Psoas muscle (tissue), 8 donors: ENCODE measurements around the gene MOSPD2. TPM values are rescaled to one million over a fixed set of nuclear protein-coding genes. Genes with fewer than 3 reads are reported as not detected.

Experiments used
- ATAC-seq, 4 donors: fragments of 200-7000 bp; cut with Tn5 transposase; one replicate each; pipeline ENCODE4 v1.9.1; 2020; ENCODE audit warnings: moderate library complexity in 3 of 4, mild to moderate bottlenecking in 2 of 4
- DNase-seq, 2 donors: peaks; one replicate each; pipeline ENCODE4 v3.0.0-alpha.2; 2020
- H3K27ac ChIP-seq: fragments of 200-600 bp; one replicate; pipeline ENCODE4 v1.8.0; 2022
- H3K27me3 ChIP-seq, 3 donors: fragments of 200-600 bp in 1 of 3; one replicate each; pipeline versions ENCODE4 v1.6.1 to v1.8.0; 2013 to 2022; ENCODE audit warnings: low read length in 2 of 3, mild to moderate bottlenecking in 2 of 3, moderate library complexity in 1 of 3; ENCODE audit not compliant: insufficient read depth in 3 of 3
- H3K36me3 ChIP-seq, 2 donors: fragments of 200-600 bp in 1 of 2; one replicate each; pipeline versions ENCODE4 v1.6.1 to v1.8.0; 2013 to 2022; ENCODE audit warnings: low read depth in 1 of 2, mild to moderate bottlenecking in 1 of 2, moderate library complexity in 1 of 2; ENCODE audit not compliant: insufficient read depth in 1 of 2
- H3K4me1 ChIP-seq: fragments of 200-600 bp; one replicate; pipeline ENCODE4 v1.8.0; 2022
- H3K4me3 ChIP-seq: fragments of 200-600 bp; one replicate; pipeline ENCODE4 v1.8.0; 2022; ENCODE audit warnings: mild to moderate bottlenecking
- H3K9me3 ChIP-seq: fragments of 200-600 bp; one replicate; pipeline ENCODE4 v1.8.0; 2022
- WGBS, 3 donors: extraction: QIAGEN DNeasy Blood & Tissue Kit; methylation state at CpG; one replicate each; pipeline versions ENCODE4 v1.1.6 to v1.1.7; 2013; 5-methylcytosine and 5-hydroxymethylcytosine counted together
- intact Hi-C, 2 donors: fragments of 100-400 bp; cut with DNase I; formaldehyde crosslinking; loops; one replicate each; pipeline versions ENCODE4 v1.11.0 to v1.14.2; 2022
- polyA plus RNA-seq, 3 donors: library from polyadenylated mRNA; stranded (reverse); fragments of 200-250 nt; gene quantifications; one replicate each; pipeline ENCODE4 v1.2.3, GENCODE V29; 2013
- total RNA-seq, 4 donors: library from RNA; stranded (reverse); fragmentation: NEBNext Ultra II Directional in 2 of 4; extraction: Animal tissue kit (Norgen Biotek cat#: 25700) in 2 of 4; gene quantifications; one replicate each; pipeline versions ENCODE4 v1.2.1 to v1.2.4, GENCODE V29; 2021 to 2023
- TF ChIP-seq, protein P1 (sequence below): fragments of 200-600 bp; IDR thresholded peaks from one replicate; pipeline ENCODE4 v1.8.0; 2022; ENCODE audit warnings: antibody characterized with exemption
- donor health status: healthy with polysubstance abuse.
- donor health status: DM: no; HTN: no; CAD: no; lungs with moderate emphysema.
- donor health status: Bipolar disorder and iron deficiency.
- donor health status: healthy.
- donor health status: DM: yes; HTN: yes; CAD: no.
- donor health status: DM: no; HTN: no; CAD: no.
- donor health status: DM: no; HTN: no; CAD: no.
- donor health status: DM: yes; HTN: yes; CAD: no.

The MOSPD2 gene
- total and polyA plus RNA-seq, 7 donors = 1.2 to 3.5 (median 2.3) TPM

DNA sequence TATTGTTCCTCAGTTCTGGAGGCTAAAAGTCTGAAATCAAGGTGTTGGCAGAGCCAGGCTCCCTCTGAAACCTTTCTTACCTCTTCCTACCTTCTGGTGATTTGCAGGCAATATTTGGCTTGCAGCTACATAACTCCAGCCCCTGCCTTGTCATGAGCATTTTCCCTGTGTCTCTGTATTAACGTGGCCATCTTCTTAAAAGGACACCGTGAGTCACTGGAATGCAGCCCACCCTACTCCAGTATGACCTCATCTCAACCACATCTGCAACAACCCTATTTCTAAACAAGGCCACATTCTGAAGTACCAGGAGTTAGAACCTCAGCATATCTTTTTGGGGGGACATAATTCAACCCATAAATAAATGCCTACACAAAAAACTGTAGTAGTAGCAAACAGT, 41.1 kb upstream of the MOSPD2 start:
- DNase-seq (no peak), ATAC-seq (no peak)
- TF ChIP-seq, protein P1, sequence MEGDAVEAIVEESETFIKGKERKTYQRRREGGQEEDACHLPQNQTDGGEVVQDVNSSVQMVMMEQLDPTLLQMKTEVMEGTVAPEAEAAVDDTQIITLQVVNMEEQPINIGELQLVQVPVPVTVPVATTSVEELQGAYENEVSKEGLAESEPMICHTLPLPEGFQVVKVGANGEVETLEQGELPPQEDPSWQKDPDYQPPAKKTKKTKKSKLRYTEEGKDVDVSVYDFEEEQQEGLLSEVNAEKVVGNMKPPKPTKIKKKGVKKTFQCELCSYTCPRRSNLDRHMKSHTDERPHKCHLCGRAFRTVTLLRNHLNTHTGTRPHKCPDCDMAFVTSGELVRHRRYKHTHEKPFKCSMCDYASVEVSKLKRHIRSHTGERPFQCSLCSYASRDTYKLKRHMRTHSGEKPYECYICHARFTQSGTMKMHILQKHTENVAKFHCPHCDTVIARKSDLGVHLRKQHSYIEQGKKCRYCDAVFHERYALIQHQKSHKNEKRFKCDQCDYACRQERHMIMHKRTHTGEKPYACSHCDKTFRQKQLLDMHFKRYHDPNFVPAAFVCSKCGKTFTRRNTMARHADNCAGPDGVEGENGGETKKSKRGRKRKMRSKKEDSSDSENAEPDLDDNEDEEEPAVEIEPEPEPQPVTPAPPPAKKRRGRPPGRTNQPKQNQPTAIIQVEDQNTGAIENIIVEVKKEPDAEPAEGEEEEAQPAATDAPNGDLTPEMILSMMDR = no peak
- Histone ChIP-seq H3K4me3 (no peak overlapping the region), H3K9me3 (peaks cover 5% of the 10 kb centered on the region), H3K27me3 (no peaks in the 10 kb centered on the region), H3K36me3 (no peaks in the 10 kb centered on the region), H3K4me1 (no peaks in the 10 kb centered on the region), H3K27ac (no peak overlapping the region)
- 19 to 49% (median 40%) methylated on average over 2 of the region's 2 CpGs for WGBS, 3 donors
- intact Hi-C loops = no loop called here

- no peak for ATAC-seq
- Histone ChIP-seq H3K27ac (no peak overlapping the region), H3K27me3 (no peaks in the 10 kb centered on the region), H3K4me3 (no peak overlapping the region), H3K36me3 (no peaks in the 10 kb centered on the region), H3K9me3 (peaks cover 5% of the 10 kb centered on the region), H3K4me1 (no peaks in the 10 kb centered on the region)
- DNase-seq = no peak
- TF ChIP-seq, protein P1 = no peak
- intact Hi-C loops = no loop called here
These were observed 40.6 kb upstream of the MOSPD2 start for GRCh38 chrX:14832586-14832985.

GRCh38 chrX:14837155-14837554, 36.1 kb upstream of the MOSPD2 start:
- DNase-seq (no peak), ATAC-seq (no peak)
- TF ChIP-seq, protein P1 = no peak
- Histone ChIP-seq H3K27ac (no peak overlapping the region), H3K4me1 (no peaks in the 10 kb centered on the region), H3K9me3 (no peaks in the 10 kb centered on the region), H3K4me3 (no peak overlapping the region), H3K27me3 (no peaks in the 10 kb centered on the region), H3K36me3 (no peaks in the 10 kb centered on the region)
- 84 to 95% (median 95%) methylated on average over 2 of the region's 2 CpGs for WGBS, 3 donors
- intact Hi-C loops = no loop called here

DNA sequence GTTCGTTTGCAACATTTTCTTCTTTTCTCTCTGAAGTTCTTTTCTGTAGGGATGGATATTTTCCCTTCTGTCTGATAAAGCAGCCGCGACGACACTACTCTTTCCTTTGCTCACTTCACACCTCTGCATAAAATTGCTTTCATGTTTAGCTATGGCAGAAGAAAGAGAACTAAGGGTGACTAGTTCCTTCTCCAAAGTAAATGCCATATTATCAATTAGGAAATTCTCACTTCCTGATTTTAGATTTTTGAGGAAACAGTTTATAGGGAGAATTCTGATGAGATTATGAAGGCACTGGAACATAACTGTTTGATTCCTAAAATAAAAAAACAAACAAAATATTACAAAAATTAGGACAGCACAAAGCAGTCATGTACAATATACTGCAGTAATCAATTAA, 29.6 kb upstream of the MOSPD2 start:
- TF ChIP-seq, protein P1 = no peak
- no peak overlapping the region for H3K27ac ChIP-seq
- DNase-seq (no peak), ATAC-seq (no peak)
- H3K36me3 ChIP-seq = no peaks in the 10 kb centered on the region
- H3K4me3 ChIP-seq = no peak overlapping the region
- H3K9me3 ChIP-seq = no peaks in the 10 kb centered on the region
- H3K27me3 ChIP-seq = peaks cover 0 to 5% (median 0%) of the 10 kb centered on the region in 3 donors
- WGBS, 3 donors = 83 to 93% (median 92%) methylated on average over 4 of the region's 4 CpGs
- intact Hi-C loops = no loop called here
- H3K4me1 ChIP-seq = no peaks in the 10 kb centered on the region

DNA sequence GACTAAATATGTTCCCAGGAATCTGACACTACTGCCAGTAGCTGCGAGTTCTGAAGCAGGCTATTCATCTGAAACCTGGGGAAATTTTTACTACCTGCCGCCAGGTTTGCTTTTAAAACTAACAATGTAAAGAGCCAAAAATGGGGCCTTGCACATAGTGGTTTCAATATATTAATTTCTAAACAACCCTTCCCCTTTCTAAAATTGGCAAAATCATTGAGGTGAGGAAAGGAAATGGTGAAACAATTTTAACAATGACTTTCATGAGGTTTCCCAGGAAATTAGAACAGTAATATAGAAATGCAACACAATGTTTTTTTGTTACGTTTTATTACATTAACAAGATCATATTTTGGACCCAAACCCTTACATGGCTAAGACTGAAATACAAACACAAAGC, 21.7 kb upstream of the MOSPD2 start:
- Histone ChIP-seq H3K27ac (no peak overlapping the region), H3K4me1 (no peaks in the 10 kb centered on the region), H3K36me3 (no peaks in the 10 kb centered on the region), H3K4me3 (no peak overlapping the region), H3K9me3 (no peaks in the 10 kb centered on the region), H3K27me3 (peaks cover 0 to 5% (median 0%) of the 10 kb centered on the region in 3 donors)
- WGBS, 3 donors = 69 to 93% (median 85%) methylated on average over 3 of the region's 3 CpGs
- ATAC-seq (no peak), DNase-seq (no peak)
- intact Hi-C loops = no loop called here
- TF ChIP-seq, protein P1 = no peak
